IPS DF 4.7 (cell line): ENCODE measurements around the gene ODAD2.

Source experiments
- DNase-seq: peaks from one replicate; pipeline ENCODE4 v3.0.0-alpha.2; 2013; ENCODE audit warnings: low spot score; ENCODE audit errors: extremely low read depth

Gene ODAD2

DNA sequence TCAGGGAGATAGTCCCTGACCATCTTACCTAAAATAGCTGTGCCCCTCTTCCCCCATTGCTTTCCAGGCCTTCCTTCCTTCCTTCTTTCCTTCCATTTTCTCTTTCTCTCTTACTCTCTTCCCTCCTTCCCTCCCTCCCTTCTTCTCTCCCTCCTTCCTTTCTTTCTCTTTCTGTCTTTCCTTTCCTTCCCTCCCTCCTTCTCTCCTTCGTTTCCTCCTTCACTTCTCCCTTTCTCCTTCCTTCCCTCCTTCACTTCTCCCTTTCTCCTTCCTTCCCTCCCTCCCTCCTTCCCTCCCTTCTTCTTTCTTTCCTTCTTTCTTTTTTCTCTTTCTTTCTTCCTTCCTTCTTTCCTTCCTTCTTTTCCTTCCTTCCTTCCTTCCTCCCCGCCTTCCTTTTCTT lies 228.7 kb downstream of the ODAD2 start:
- no peak for DNase-seq
